Adrenal gland (tissue), 12 donors: ENCODE results near the gene PGBD5. TPM values are rescaled to one million over a fixed set of nuclear protein-coding genes. Genes with fewer than 3 reads are reported as not detected.
A peak's percentile ranks its signal among the peaks of the same experiment; 100 is the strongest.

ENCODE experiments used
- DNase-seq, 7 donors: peaks; one replicate each; pipeline ENCODE4 v3.0.0-alpha.2; 2019 to 2020
- H3K27ac ChIP-seq, 5 donors: fragments of 200-600 bp; sonication (generic) in 4 of 5; 1 replicate in 3 of 5; 2 replicates in 2 of 5; pipeline versions ENCODE4 v1.5.1 to v1.8.0; 2016 to 2020; ENCODE audit warnings: mild to moderate bottlenecking in 1 of 5
- H3K27me3 ChIP-seq: fragments of 200-600 bp; 2 replicates; pipeline ENCODE4 v1.8.0; 2021
- H3K36me3 ChIP-seq, 2 donors: fragments of 200-600 bp; replicated peaks in 1 of 2; 1 replicate in 1 of 2; 2 replicates in 1 of 2; pipeline versions ENCODE4 v1.5.1 to v1.8.0; 2018 to 2022
- H3K4me1 ChIP-seq, 2 donors: fragments of 200-600 bp; replicated peaks in 1 of 2; 1 replicate in 1 of 2; 2 replicates in 1 of 2; pipeline versions ENCODE4 v1.5.1 to v1.8.0; 2018 to 2021
- H3K4me3 ChIP-seq, 4 donors: fragments of 200-600 bp; sonication (generic) in 3 of 4; one replicate each; pipeline ENCODE4 v1.5.1; 2016 to 2018
- H3K9me3 ChIP-seq, 3 donors: fragments of 200-600 bp; sonication (generic) in 1 of 3; replicated peaks in 1 of 3; 1 replicate in 2 of 3; 2 replicates in 1 of 3; pipeline versions ENCODE4 v1.5.1 to v1.8.0; 2016 to 2021
- CTCF ChIP-seq, 6 experiments: fragments of 450-650 bp in 4 of 6; fragments of 200-600 bp in 2 of 6; sonication (generic) in 1 of 6; IDR thresholded peaks; 1 replicate in 5 of 6; 2 replicates in 1 of 6; pipeline versions ENCODE4 v1.5.1 to v1.8.0; 2016 to 2021; ENCODE audit warnings: antibody characterized with exemption in 6 of 6, mild to moderate bottlenecking in 2 of 6, moderate library complexity in 1 of 6
- POLR2A ChIP-seq, 2 donors: fragments of 450-650 bp; IDR thresholded peaks; one replicate each; pipeline ENCODE4 v1.6.1; 2017; ENCODE audit warnings: antibody characterized with exemption in 2 of 2, mild to moderate bottlenecking in 2 of 2, moderate library complexity in 1 of 2
- WGBS, 4 donors: extraction: QIAGEN DNeasy Blood & Tissue Kit in 2 of 4; methylation state at CpG; one replicate each; pipeline versions ENCODE4 v1.1.5 to v1.1.7; 2013 to 2017; 5-methylcytosine and 5-hydroxymethylcytosine counted together
- intact Hi-C, 2 donors: fragments of 100-400 bp; cut with DNase I; formaldehyde crosslinking; loops; one replicate each; pipeline versions ENCODE4 v1.14.1 to v1.15.0; 2022 to 2023
- polyA plus RNA-seq, 3 donors: library from polyadenylated mRNA; stranded (reverse); fragments of 200-250 nt in 2 of 3; fragments of 350-450 nt in 1 of 3; fragmentation: Illumina TruSeq in 1 of 3; extraction: RNeasy Lipid Tissue Mini Kit (QIAGEN cat#74804) in 1 of 3; gene quantifications; one replicate each; pipeline ENCODE4 v1.2.3, GENCODE V29; 2013 to 2014
- total RNA-seq, 9 donors: library from RNA; depleted of rRNA in 4 of 9; stranded (reverse); fragments of >200 nt in 4 of 9; fragments of 120-200 nt in 1 of 9; fragmentation: NEBNext Ultra II Directional in 1 of 9; extraction: Animal tissue kit (Norgen Biotek cat#: 25700) in 1 of 9; gene quantifications; one replicate each; pipeline versions ENCODE4 v1.1.0 to v1.2.4, GENCODE V29; 2013 to 2023
- donor health status: healthy with polysubstance abuse.
- donor health status: Bipolar disorder and iron deficiency.
- donor health status: DM: yes; HTN: yes; CAD: no.
- donor health status: DM: no; HTN: no; CAD: no.
- donor health status: DM: no; HTN: no; CAD: no.
- donor health status: DM: yes; HTN: yes; CAD: no.

The PGBD5 gene
- total and polyA plus RNA-seq, 12 donors, result 1.5 to 27.9 (median 9.9) TPM

- H3K27ac ChIP-seq, result no peak overlapping the region
- no peaks in the 10 kb centered on the region for H3K9me3 ChIP-seq
- peak in 2 of 7 donors; percentile 2 to 21 for DNase-seq
- TF ChIP-seq CTCF (IDR thresholded peaks at IDR 0.05) (no peak), POLR2A (IDR thresholded peaks at IDR 0.05) (no peak)
- no peaks in the 10 kb centered on the region for H3K4me1 ChIP-seq
- WGBS, 4 donors, result 92 to 95% (median 94%) methylated on average over 21 to 24 of the region's 24 CpGs
- no peaks in the 10 kb centered on the region for H3K27me3 ChIP-seq
- no peak overlapping the region for H3K4me3 ChIP-seq
- H3K36me3 ChIP-seq, result peaks cover 0 to 52% of the 10 kb centered on the region in 2 donors
- intact Hi-C loops, result no loop called here
Measured at GRCh38 chr1:230279583-230279945, 146.6 kb downstream of the PGBD5 start.

- WGBS, 4 donors, result 78 to 90% (median 88%) methylated on average over 12 to 20 of the region's 20 CpGs
- intact Hi-C loops, result no loop called here
- TF ChIP-seq POLR2A (IDR thresholded peaks at IDR 0.05) (no peak), CTCF (IDR thresholded peaks at IDR 0.05) (no peak)
- Histone ChIP-seq H3K27ac (no peak overlapping the region), H3K36me3 (peaks cover 0 to 52% of the 10 kb centered on the region in 2 donors), H3K9me3 (no peaks in the 10 kb centered on the region), H3K4me3 (no peak overlapping the region), H3K27me3 (no peaks in the 10 kb centered on the region), H3K4me1 (no peaks in the 10 kb centered on the region)
- peak in 2 of 7 donors; percentile 8 to 33 for DNase-seq
Measured at GRCh38 chr1:230278871-230279582, 147.1 kb downstream of the PGBD5 start.

GRCh38 chr1:230278376-230278775, 147.8 kb downstream of the PGBD5 start:
- H3K27me3 ChIP-seq, result no peaks in the 10 kb centered on the region
- no peaks in the 10 kb centered on the region for H3K9me3 ChIP-seq
- WGBS, 4 donors, result 93 to 98% (median 97%) methylated on average over 7 of the region's 7 CpGs
- intact Hi-C loops, result no loop called here
- peak in 2 of 7 donors; percentile 0 to 34 for DNase-seq
- TF ChIP-seq POLR2A (IDR thresholded peaks at IDR 0.05) (no peak), CTCF (IDR thresholded peaks at IDR 0.05) (no peak)
- no peak overlapping the region for H3K4me3 ChIP-seq
- no peak overlapping the region for H3K27ac ChIP-seq
- peaks cover 0 to 52% of the 10 kb centered on the region in 2 donors for H3K36me3 ChIP-seq
- no peaks in the 10 kb centered on the region for H3K4me1 ChIP-seq

GRCh38 chr1:230277201-230278025, 148.7 kb downstream of the PGBD5 start:
- no peaks in the 10 kb centered on the region for H3K4me1 ChIP-seq
- peaks cover 0 to 52% of the 10 kb centered on the region in 2 donors for H3K36me3 ChIP-seq
- no peak overlapping the region for H3K27ac ChIP-seq
- H3K4me3 ChIP-seq, result no peak overlapping the region
- TF ChIP-seq POLR2A (IDR thresholded peaks at IDR 0.05) (no peak), CTCF (IDR thresholded peaks at IDR 0.05) (no peak)
- peak in 3 of 7 donors; percentile 4 to 39 (median 8) for DNase-seq
- H3K9me3 ChIP-seq, result no peaks in the 10 kb centered on the region
- no peaks in the 10 kb centered on the region for H3K27me3 ChIP-seq
- intact Hi-C loops, result no loop called here
- 66 to 76% (median 71%) methylated on average over 15 of the region's 15 CpGs for WGBS, 4 donors
